ENCODE results near the gene SLC16A1. TPM values are rescaled to one million over a fixed set of nuclear protein-coding genes. Genes with fewer than 3 reads are reported as not detected.

SLC16A1 gene
- total RNA-seq, 2 donors from 2014 or later, result 14.6 to 110 TPM

DNA sequence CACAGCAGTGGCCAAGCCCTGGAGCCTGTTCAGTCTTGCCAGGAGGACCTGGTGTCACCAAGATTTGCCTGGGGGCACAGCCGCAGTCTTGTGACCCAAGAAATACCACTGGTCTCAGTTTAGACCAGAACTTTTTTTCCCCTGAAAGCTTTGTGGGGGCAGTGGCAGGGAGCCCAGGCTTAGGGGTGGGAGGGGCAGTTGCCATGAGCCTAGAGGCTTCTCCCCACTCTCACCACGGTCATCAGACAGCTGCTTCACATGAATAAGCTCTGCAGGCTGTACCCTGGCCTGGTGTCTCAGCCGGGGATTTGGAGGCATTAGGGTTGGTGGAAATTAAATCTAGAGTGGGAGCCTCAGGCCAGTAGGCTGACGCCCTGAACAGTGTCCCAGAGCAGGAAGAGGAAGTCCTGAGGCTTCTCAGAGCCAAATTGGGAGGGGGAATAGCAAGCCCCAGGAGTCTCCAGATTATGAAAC is 73.7 kb downstream of the SLC16A1 start:
- H3K27ac ChIP-seq, result peak overlapping the region in 1 of 2 donors; percentile 41
- no peak for DNase-seq (ENCODE audit: low spot score)

DNA sequence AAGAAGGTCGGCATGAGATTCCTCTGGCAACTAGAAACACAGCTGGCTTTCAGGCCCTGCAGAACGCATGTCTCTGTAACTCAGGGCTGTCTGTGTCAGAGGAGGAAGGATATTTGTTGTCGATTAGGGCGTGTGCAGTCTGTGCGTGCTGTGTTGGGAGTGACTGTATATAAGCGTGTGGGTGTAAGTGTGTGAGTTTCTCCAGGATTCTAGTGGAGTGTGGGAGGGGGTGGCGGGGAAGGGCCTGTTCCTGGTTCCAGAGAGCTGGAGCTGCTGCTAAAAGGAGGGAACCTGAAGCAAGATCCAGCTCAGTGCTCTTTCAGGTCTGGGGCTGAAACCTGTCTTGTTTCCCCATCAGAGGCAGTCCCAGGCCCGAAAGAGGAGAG is 74.3 kb downstream of the SLC16A1 start:
- H3K27ac ChIP-seq, result peak overlapping the region in 1 of 2 donors; percentile 41
- H3K4me3 ChIP-seq, result no peak overlapping the region
- TF ChIP-seq CTCF (IDR thresholded peaks at IDR 0.05), result no peak
- peak; percentile 10 for DNase-seq (ENCODE audit: low spot score)
- no peaks in the 10 kb centered on the region for H3K4me1 ChIP-seq (replicated peaks)
- WGBS, result 86% methylated on average over 8 of the region's 8 CpGs
- intact Hi-C loops (cut with DNase I), result loop anchor here (1.0 to 10.0 kb wide), 2 partner anchors 73 to 162 kb away; partner anchors contain the start of gene SLC16A1
- no peaks in the 10 kb centered on the region for H3K9me3 ChIP-seq
- H3K27me3 ChIP-seq (replicated peaks; ENCODE audit: insufficient read depth), result no peaks in the 10 kb centered on the region
- no peaks in the 10 kb centered on the region for H3K36me3 ChIP-seq

More for the DNA sequence above, 73.7 kb downstream of the SLC16A1 start:
- intact Hi-C loops (cut with DNase I), result loop anchor here (10.0 kb wide), 1 partner anchor 72 kb away; the partner anchor contains the start of gene SLC16A1
- 72% methylated on average over 4 of the region's 4 CpGs for WGBS
- H3K36me3 ChIP-seq, result no peaks in the 10 kb centered on the region
- H3K9me3 ChIP-seq, result no peaks in the 10 kb centered on the region
- TF ChIP-seq POLR2A (IDR thresholded peaks at IDR 0.05) (no peak), POLR2AphosphoS5 (IDR thresholded peaks at IDR 0.05) (no peak)
- no peaks in the 10 kb centered on the region for H3K27me3 ChIP-seq (replicated peaks; ENCODE audit: insufficient read depth)
- H3K4me1 ChIP-seq (replicated peaks), result no peaks in the 10 kb centered on the region
- H3K4me3 ChIP-seq, result no peak overlapping the region

- no peaks in the 10 kb centered on the region for H3K36me3 ChIP-seq
- DNase-seq (ENCODE audit: low spot score), result no peak
- no peaks in the 10 kb centered on the region for H3K9me3 ChIP-seq
- no peaks in the 10 kb centered on the region for H3K4me1 ChIP-seq (replicated peaks)
- WGBS, result 92% methylated on average over 3 of the region's 3 CpGs
- TF ChIP-seq POLR2AphosphoS5 (IDR thresholded peaks at IDR 0.05), result no peak
- no peak for TF ChIP-seq CTCF (IDR thresholded peaks at IDR 0.05)
- intact Hi-C loops (cut with DNase I), result loop anchor here (10.0 kb wide), 1 partner anchor 75 kb away; the partner anchor contains the start of gene SLC16A1
- no peak overlapping the region for H3K4me3 ChIP-seq
- H3K27me3 ChIP-seq (replicated peaks; ENCODE audit: insufficient read depth), result no peaks in the 10 kb centered on the region
- H3K27ac ChIP-seq, result no peak overlapping the region
Observed at GRCh38 chr1:112879834-112880233, 76.2 kb downstream of the SLC16A1 start.

DNA sequence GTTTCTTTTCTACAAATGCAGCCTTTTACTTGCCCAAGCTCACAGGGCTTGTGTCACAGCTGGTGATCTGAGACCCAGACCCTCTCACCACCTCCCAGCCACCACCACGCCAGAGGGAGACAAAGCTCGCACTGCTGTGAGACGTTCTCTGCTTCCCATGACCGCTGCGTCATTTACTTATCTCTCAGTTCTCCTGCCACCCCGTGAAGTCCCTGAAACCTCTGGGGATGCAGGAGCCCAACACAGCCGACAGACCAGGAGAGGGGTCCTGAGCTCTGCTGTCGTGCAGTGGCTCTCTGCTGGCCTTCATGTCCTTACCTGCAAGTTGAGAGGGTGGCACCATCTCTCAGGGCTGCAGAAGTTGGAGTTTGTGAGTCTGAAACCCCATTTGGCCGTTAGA is 77.7 kb downstream of the SLC16A1 start:
- Histone ChIP-seq H3K27ac (no peak overlapping the region), H3K27me3 (replicated peaks; ENCODE audit: insufficient read depth) (no peaks in the 10 kb centered on the region), H3K4me3 (no peak overlapping the region), H3K9me3 (no peaks in the 10 kb centered on the region), H3K4me1 (replicated peaks) (no peaks in the 10 kb centered on the region), H3K36me3 (no peaks in the 10 kb centered on the region)
- no peak for DNase-seq (ENCODE audit: low spot score)
- intact Hi-C loops (cut with DNase I), result no loop called here
- WGBS, result 77% methylated on average over 9 of the region's 9 CpGs
- no peak for TF ChIP-seq POLR2AphosphoS5 (IDR thresholded peaks at IDR 0.05)
- no peak for TF ChIP-seq POLR2A (IDR thresholded peaks at IDR 0.05)
- TF ChIP-seq CTCF (IDR thresholded peaks at IDR 0.05), result no peak

DNA sequence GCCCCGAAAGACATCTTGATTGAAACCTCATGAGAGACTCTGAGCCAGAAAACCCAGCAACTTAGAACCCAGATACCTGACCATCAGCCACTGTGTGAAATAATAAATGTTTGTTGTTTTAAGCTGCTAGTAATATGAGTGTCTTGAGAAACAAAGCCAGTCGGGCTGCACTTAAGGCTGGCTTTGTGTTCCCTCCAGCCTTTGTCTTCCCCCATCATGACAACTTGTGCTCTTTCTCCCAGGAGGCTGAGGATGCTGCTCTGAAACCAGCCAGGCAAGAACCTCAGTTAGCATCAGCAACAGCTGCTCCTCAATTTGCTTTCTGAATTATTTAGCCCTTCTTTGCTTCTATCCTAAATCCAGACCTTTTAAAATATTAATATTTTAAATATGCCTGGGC is 78.2 kb downstream of the SLC16A1 start:
- Histone ChIP-seq H3K4me3 (no peak overlapping the region), H3K9me3 (no peaks in the 10 kb centered on the region), H3K36me3 (no peaks in the 10 kb centered on the region), H3K27ac (no peak overlapping the region), H3K4me1 (replicated peaks) (no peaks in the 10 kb centered on the region), H3K27me3 (replicated peaks; ENCODE audit: insufficient read depth) (no peaks in the 10 kb centered on the region)
- no peak for DNase-seq (ENCODE audit: low spot score)
- intact Hi-C loops (cut with DNase I), result no loop called here
- WGBS, result 42% methylated on average over 2 of the region's 2 CpGs
- TF ChIP-seq POLR2A (IDR thresholded peaks at IDR 0.05) (no peak), POLR2AphosphoS5 (IDR thresholded peaks at IDR 0.05) (no peak), CTCF (IDR thresholded peaks at IDR 0.05) (no peak)
